Neuronal stem cell (in vitro differentiated cells): Measurements from ENCODE around the gene SMC6.

Experiments used
- DNase-seq: peaks from one replicate; pipeline ENCODE4 v3.0.0-alpha.2; 2013; ENCODE audit warnings: low spot score
- H2AFZ ChIP-seq: one replicate; pipeline ENCODE4 v1.6.1; 2013; ENCODE audit warnings: mild to moderate bottlenecking, low read length, inconsistent platforms
- H2AK5ac ChIP-seq: 2 replicates; pipeline ENCODE4 v1.6.1; 2013; ENCODE audit warnings: low read depth, mild to moderate bottlenecking, inconsistent platforms, low read length, moderate library complexity, mixed read lengths
- H2BK120ac ChIP-seq: 2 replicates; pipeline ENCODE4 v1.6.1; 2013; ENCODE audit warnings: low read depth, mild to moderate bottlenecking, inconsistent platforms, low read length, moderate library complexity, mixed read lengths
- H2BK12ac ChIP-seq: one replicate; pipeline ENCODE4 v1.6.1; 2013; ENCODE audit warnings: low read length, inconsistent platforms
- H2BK15ac ChIP-seq: 2 replicates; pipeline ENCODE4 v1.6.1; 2013; ENCODE audit warnings: mild to moderate bottlenecking, low read length, inconsistent platforms, mixed read lengths
- H2BK5ac ChIP-seq: one replicate; pipeline ENCODE4 v1.6.1; 2013; ENCODE audit warnings: inconsistent platforms, mild to moderate bottlenecking, low read length, moderate library complexity
- H3K14ac ChIP-seq: one replicate; pipeline ENCODE4 v1.6.1; 2013; ENCODE audit warnings: low read length, inconsistent platforms
- H3K18ac ChIP-seq: 2 replicates; pipeline ENCODE4 v1.6.1; 2013; ENCODE audit warnings: low read length, inconsistent platforms
- H3K23ac ChIP-seq: 2 replicates; pipeline ENCODE4 v1.6.1; 2013; ENCODE audit warnings: low read depth, mild to moderate bottlenecking, mixed read lengths, low read length, inconsistent platforms; ENCODE audit not compliant: poor library complexity
- H3K27ac ChIP-seq: replicated peaks from 3 replicates; pipeline ENCODE4 v1.5.1; 2013; ENCODE audit warnings: low read length, inconsistent platforms
- H3K27me3 ChIP-seq, 3 experiments: 2 replicates each; pipeline ENCODE4 v1.6.1; 2013; ENCODE audit warnings: low read length in 3 of 3, mild to moderate bottlenecking in 2 of 3, inconsistent platforms in 1 of 3, low read depth in 1 of 3, mixed read lengths in 1 of 3, moderate library complexity in 1 of 3; ENCODE audit not compliant: control insufficient read depth in 3 of 3, insufficient read depth in 3 of 3
- H3K36me3 ChIP-seq, 2 donors: replicated peaks in 1 of 2; 2 replicates each; pipeline ENCODE4 v1.6.1; 2013; ENCODE audit warnings: low read length in 2 of 2; ENCODE audit not compliant: control insufficient read depth in 2 of 2, insufficient read depth in 2 of 2
- H3K4ac ChIP-seq: 2 replicates; pipeline ENCODE4 v1.6.1; 2013; ENCODE audit warnings: inconsistent platforms, mild to moderate bottlenecking, low read length, moderate library complexity
- H3K4me1 ChIP-seq, 2 donors: 1 replicate in 1 of 2; 2 replicates in 1 of 2; pipeline ENCODE4 v1.6.1; 2013; ENCODE audit warnings: low read length in 2 of 2, low read depth in 1 of 2; ENCODE audit not compliant: control insufficient read depth in 2 of 2, insufficient read depth in 1 of 2
- H3K4me2 ChIP-seq: one replicate; pipeline ENCODE4 v1.6.1; 2013; ENCODE audit warnings: mild to moderate bottlenecking, low read length, inconsistent platforms; ENCODE audit not compliant: insufficient read depth, poor library complexity, severe bottlenecking
- H3K4me3 ChIP-seq, 2 donors: 2 replicates each; pipeline ENCODE4 v1.5.1; 2013; ENCODE audit warnings: low read length in 2 of 2, mild to moderate bottlenecking in 2 of 2, inconsistent platforms in 1 of 2, moderate library complexity in 1 of 2
- H3K79me1 ChIP-seq: one replicate; pipeline ENCODE4 v1.6.1; 2013; ENCODE audit warnings: low read depth, mild to moderate bottlenecking, inconsistent platforms, low read length, moderate library complexity
- H3K9ac ChIP-seq: one replicate; pipeline ENCODE4 v1.6.1; 2013; ENCODE audit warnings: mild to moderate bottlenecking, low read depth, low read length, inconsistent platforms; ENCODE audit not compliant: poor library complexity
- H3K9me3 ChIP-seq, 2 donors: replicated peaks in 1 of 2; 2 replicates each; pipeline versions ENCODE3 to v1.6.1; 2013; ENCODE audit warnings: low read length in 2 of 2, mild to moderate bottlenecking in 2 of 2, inconsistent platforms in 1 of 2, low read depth in 1 of 2, mixed read lengths in 1 of 2, moderate library complexity in 1 of 2; ENCODE audit not compliant: control insufficient read depth in 2 of 2, insufficient read depth in 1 of 2
- H4K8ac ChIP-seq: one replicate; pipeline ENCODE4 v1.6.1; 2013; ENCODE audit warnings: low read depth, mild to moderate bottlenecking, inconsistent platforms, low read length, moderate library complexity
- H4K91ac ChIP-seq: one replicate; pipeline ENCODE4 v1.6.1; 2013; ENCODE audit warnings: low read length, low read depth, mild to moderate bottlenecking, inconsistent platforms; ENCODE audit not compliant: poor library complexity
- WGBS, 2 donors: extraction: QIAGEN DNeasy Blood & Tissue Kit; methylation state at CpG; one replicate each; pipeline ENCODE4 v1.1.7; 2013; ENCODE audit warnings: missing lambda C conversion rate in 2 of 2, mixed read lengths in 1 of 2; ENCODE audit not compliant: insufficient read length in 2 of 2, insufficient replicate concordance in 1 of 2; ENCODE audit errors: extremely low coverage in 2 of 2; 5-methylcytosine and 5-hydroxymethylcytosine counted together

Gene SMC6

DNA sequence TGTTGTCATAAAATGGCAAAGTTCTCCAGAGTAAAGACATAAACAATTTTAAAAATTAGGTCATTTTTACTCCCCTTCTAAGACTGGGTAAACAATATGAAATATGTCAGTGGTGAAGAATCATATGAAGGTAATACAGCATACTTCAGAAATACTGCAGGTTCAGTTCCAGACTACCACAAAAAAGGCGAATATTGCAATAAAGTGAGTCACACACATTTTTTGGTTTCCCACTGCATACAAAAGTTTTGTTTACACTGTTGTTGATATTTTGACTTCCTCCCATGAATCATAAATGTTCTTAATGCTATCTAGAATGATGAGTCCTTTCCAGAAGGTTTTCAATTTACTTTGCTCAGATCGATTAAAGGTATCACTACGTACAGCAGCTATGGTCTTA lies 73.5 kb downstream of the SMC6 start:
- Histone ChIP-seq H3K23ac (no peak overlapping the region), H3K14ac (no peak overlapping the region), H3K9ac (no peak overlapping the region), H3K79me1 (no peaks in the 10 kb centered on the region), H2AK5ac (no peak overlapping the region), H3K4me2 (no peak overlapping the region), H3K9me3 (no peaks in the 10 kb centered on the region), H2AFZ (no peak overlapping the region), H2BK12ac (no peak overlapping the region), H2BK15ac (no peak overlapping the region), H4K8ac (no peak overlapping the region), H2BK120ac (no peak overlapping the region), H3K4ac (no peak overlapping the region), H4K91ac (no peak overlapping the region), H2BK5ac (no peak overlapping the region), H3K4me3 (no peak overlapping the region), H3K18ac (no peak overlapping the region), H3K27me3 (no peaks in the 10 kb centered on the region), H3K27ac (no peak overlapping the region), H3K36me3 (peaks cover 4 to 98% of the 10 kb centered on the region in 2 donors), H3K4me1 (no peaks in the 10 kb centered on the region)
- no CpG with 5 or more reads among the region's 3 CpGs for WGBS, 2 donors
- DNase-seq, result no peak

DNA sequence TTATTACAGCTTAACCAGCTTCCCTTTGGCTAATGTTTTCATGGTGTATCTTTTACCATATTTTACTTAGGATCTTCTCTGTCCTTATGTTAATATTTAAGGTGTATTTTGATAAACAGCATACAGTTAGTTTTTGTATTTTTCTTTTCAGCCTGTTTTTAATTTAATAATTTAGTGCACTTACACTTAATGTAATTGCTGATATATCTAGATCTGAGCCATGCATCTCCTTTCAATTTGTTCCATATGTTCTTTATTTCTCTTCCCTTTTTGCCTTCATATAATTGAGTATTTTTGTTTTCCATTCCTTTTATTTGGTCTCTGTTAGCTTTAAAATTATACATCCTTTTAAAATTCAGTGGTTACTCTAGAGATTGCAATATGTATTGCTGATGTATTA lies 78.8 kb downstream of the SMC6 start:
- Histone ChIP-seq H2BK15ac (no peak overlapping the region), H3K9me3 (no peaks in the 10 kb centered on the region), H3K4me3 (no peak overlapping the region), H3K14ac (no peak overlapping the region), H3K23ac (no peak overlapping the region), H3K36me3 (peaks cover 3 to 72% of the 10 kb centered on the region in 2 donors), H3K4ac (no peak overlapping the region), H3K4me1 (no peaks in the 10 kb centered on the region), H2BK5ac (no peak overlapping the region), H3K79me1 (no peaks in the 10 kb centered on the region), H3K9ac (no peak overlapping the region), H2AFZ (no peak overlapping the region), H3K27me3 (no peaks in the 10 kb centered on the region), H2AK5ac (no peak overlapping the region), H3K18ac (no peak overlapping the region), H4K91ac (no peak overlapping the region), H4K8ac (no peak overlapping the region), H3K27ac (no peak overlapping the region), H2BK120ac (no peak overlapping the region), H3K4me2 (no peak overlapping the region), H2BK12ac (no peak overlapping the region)
- DNase-seq, result no peak

DNA sequence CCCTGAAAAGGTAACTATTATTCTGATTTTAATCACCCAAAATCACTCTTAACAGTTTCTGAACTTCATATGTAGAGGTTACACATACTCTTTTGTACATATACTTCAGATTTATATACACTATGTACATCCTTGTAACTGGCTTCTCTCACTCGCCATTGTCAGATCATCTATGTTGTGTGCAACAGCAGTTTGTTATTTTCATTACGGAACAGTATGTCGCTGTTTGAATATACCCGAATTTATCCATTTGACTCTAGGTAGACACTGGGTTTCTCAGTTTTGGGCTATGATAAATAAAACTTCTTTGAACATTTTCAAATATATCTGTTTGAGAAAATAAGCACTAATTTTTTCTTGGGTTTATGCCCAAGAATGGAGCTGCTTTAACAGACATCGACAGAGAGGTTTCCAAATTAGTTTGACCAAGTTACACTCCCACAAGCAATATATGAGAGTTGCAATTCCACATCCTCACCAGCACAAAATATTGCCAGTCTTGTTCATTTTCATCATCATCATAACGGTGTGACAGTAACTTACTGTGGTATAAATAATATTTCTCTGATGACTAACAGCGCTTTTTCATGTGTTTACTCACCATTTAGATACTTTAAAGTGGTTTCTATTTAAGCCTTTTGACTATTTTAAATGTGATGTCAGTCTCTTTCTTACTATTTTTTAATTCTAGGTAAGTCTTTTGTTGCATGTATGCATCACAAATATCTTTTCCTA lies 80.9 kb downstream of the SMC6 start:
- no peak overlapping the region for H3K18ac ChIP-seq
- H3K23ac ChIP-seq, result no peak overlapping the region
- no CpG with 5 or more reads among the region's 7 CpGs for WGBS, 2 donors
- no peak overlapping the region for H2BK12ac ChIP-seq
- no peak overlapping the region for H3K4me3 ChIP-seq
- no peaks in the 10 kb centered on the region for H3K4me1 ChIP-seq
- no peak overlapping the region for H3K14ac ChIP-seq
- no peak overlapping the region for H2BK120ac ChIP-seq
- no peak overlapping the region for H3K4ac ChIP-seq
- H3K27ac ChIP-seq, result no peak overlapping the region
- no peak overlapping the region for H4K91ac ChIP-seq
- no peak overlapping the region for H3K4me2 ChIP-seq
- no peaks in the 10 kb centered on the region for H3K9me3 ChIP-seq
- no peak overlapping the region for H2BK15ac ChIP-seq
- no peaks in the 10 kb centered on the region for H3K79me1 ChIP-seq
- H4K8ac ChIP-seq, result no peak overlapping the region
- DNase-seq, result no peak
- H2AFZ ChIP-seq, result no peak overlapping the region
- H3K27me3 ChIP-seq, result no peaks in the 10 kb centered on the region
- no peak overlapping the region for H2AK5ac ChIP-seq
- H3K36me3 ChIP-seq, result peaks cover 8 to 72% of the 10 kb centered on the region in 2 donors
- H2BK5ac ChIP-seq, result no peak overlapping the region
- H3K9ac ChIP-seq, result no peak overlapping the region

DNA sequence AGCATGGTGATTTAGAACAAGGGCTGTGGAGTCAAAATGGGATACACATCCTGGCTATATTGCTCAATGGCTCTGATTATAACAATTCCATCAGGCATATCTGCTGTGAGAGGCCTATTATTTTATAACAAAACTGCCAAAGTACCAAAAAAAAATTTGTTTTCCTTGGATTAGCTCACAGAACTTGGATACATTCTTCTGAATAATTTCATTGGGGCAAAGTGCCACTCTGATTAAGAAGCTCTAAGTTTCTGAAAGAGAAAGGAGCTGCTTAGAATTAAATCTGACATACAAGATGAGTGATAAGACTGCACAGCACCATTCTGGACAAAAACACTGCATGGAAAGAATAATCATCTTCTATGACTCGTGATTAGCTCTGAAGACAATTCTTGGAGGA lies 85.7 kb downstream of the SMC6 start:
- no peak overlapping the region for H2BK12ac ChIP-seq
- no CpG with 5 or more reads among the region's 1 CpG for WGBS, 2 donors
- DNase-seq, result no peak
- no peak overlapping the region for H3K9ac ChIP-seq
- H2BK15ac ChIP-seq, result no peak overlapping the region
- H3K4ac ChIP-seq, result no peak overlapping the region
- no peak overlapping the region for H2AFZ ChIP-seq
- H3K4me2 ChIP-seq, result no peak overlapping the region
- H3K9me3 ChIP-seq, result no peaks in the 10 kb centered on the region
- no peak overlapping the region for H2BK5ac ChIP-seq
- no peaks in the 10 kb centered on the region for H3K27me3 ChIP-seq
- H3K23ac ChIP-seq, result no peak overlapping the region
- no peak overlapping the region for H2AK5ac ChIP-seq
- no peak overlapping the region for H4K91ac ChIP-seq
- H3K14ac ChIP-seq, result no peak overlapping the region
- no peak overlapping the region for H3K4me3 ChIP-seq
- no peak overlapping the region for H3K18ac ChIP-seq
- no peaks in the 10 kb centered on the region for H3K79me1 ChIP-seq
- H3K27ac ChIP-seq, result no peak overlapping the region
- H2BK120ac ChIP-seq, result no peak overlapping the region
- H3K4me1 ChIP-seq, result no peaks in the 10 kb centered on the region
- no peak overlapping the region for H4K8ac ChIP-seq
- peaks cover 12 to 81% of the 10 kb centered on the region in 2 donors for H3K36me3 ChIP-seq
